Activated T-helper 9 cell treated with anti-CD3 and anti-CD28 coated beads, Interleukin-2, amount 50 U/mL, for 16 hours (primary cell): ENCODE results near the gene PLA1A.
A peak's percentile ranks its signal among the peaks of the same experiment; 100 is the strongest.
"Not testable (repeated sequence)": the region's sequence is repeated elsewhere in the genome, so short reads cannot be mapped to it uniquely, and the experiment has no call there.

Source experiments
- DNase-seq: peaks from one replicate; pipeline ENCODE4 v3.0.0-alpha.2; 2020; ENCODE audit warnings: low read depth

Gene PLA1A

DNA sequence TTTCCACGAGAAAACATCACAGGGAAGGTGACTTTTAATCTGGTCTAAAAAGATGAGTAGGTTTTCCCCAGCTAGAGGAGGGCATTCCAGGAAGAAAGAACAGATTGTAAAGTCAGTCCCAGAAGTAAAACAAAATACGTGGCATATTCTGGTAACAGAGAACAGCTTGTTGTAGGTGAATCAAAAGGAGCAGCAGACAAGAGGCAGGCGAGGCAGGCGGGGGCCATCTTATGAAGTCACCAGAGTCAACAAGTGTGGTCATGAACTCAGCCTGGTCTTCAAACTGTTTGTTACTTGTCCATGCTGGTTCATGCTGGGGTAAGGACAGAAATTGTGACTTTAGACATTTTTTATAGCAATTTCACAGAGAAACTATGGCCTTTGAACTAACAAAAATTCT is 66.7 kb downstream of the PLA1A start:
- DNase-seq, result no peak

GRCh38 chr3:119664850-119665379 is 67.2 kb downstream of the PLA1A start:
- no peak for DNase-seq

GRCh38 chr3:119665954-119666559 is 68.4 kb downstream of the PLA1A start:
- no peak for DNase-seq

DNA sequence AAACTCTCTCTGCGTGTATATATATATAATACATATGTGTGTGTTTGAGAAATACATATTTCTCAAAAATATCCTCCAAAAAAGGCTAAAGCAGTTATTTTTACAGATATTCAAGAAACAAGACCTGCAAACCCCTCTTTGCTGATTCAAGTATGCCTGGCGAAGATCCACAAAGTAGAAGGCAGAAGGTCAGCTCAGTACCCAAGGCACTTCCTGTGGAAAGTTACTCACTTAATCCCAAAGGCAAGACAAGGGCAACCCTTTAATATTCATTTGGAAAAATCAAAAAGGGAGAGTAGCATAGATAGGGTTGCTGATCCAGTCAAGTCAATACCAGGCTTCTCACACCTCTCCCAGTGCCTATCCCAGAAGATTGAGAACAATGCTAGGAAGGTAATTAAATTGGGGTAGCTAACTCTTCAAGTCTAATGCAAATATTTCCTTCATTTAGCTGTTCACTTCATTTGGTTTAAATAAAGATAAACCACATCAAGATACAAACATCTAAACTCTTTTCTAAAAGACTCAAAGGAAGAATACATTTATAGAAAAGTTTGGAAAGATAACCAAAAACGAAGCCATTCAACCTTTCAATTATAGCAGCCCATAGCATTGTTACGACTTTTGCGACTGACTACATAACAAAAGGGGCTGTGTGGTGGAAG is 72.4 kb downstream of the PLA1A start:
- no peak for DNase-seq

DNA sequence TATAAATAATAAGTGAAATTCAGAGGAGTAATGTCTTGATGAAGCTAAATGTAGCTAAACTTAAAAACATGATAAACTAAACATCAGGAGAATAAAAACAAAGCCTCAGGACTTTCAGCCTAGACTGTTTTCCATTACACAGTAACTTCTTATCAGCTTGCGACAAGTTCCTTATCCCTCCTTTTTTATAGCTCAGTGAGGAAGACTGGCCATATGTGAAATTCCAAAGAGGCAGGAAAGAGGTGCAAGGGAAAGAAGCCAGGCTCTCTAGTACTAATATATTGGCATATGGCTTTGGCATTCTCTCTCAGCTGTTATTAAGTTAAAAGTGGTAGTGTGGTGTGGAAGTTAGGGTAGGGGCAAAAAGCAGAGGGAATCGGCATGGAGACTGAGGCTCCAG is 75.1 kb downstream of the PLA1A start:
- DNase-seq, result no peak

- no peak for DNase-seq
Measured at GRCh38 chr3:119673875-119674274, 76.2 kb downstream of the PLA1A start.

DNA sequence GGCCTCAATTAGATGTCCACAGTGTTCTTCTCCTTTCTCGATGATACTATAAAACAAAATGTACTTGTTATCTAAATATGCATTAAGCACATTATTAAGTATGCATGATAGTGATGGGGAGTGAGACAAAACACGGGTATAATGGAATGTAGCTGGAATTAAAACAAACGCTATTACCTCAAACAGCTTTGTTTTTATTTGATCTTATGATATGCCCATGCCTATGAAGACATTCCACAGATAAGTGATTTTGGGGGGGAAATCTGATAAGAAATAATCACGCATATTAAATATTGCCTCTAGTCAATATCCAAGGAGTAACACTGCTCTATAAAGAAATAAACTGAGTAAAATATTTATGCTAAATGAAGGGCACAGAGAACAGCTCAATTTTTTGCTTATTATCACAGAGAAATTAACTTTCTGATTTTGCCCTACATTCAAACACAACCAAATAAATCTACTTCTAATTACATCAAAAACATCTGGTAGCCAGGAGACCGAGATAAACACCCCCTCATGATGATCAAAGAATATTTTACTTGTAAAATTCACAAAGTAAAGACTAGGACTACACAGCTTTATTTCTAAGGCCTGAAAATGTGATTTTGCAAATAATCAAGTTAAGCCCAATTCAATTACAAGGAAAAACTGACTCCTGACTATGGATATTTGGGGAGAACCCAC is 77.6 kb downstream of the PLA1A start:
- DNase-seq, result no peak

DNA sequence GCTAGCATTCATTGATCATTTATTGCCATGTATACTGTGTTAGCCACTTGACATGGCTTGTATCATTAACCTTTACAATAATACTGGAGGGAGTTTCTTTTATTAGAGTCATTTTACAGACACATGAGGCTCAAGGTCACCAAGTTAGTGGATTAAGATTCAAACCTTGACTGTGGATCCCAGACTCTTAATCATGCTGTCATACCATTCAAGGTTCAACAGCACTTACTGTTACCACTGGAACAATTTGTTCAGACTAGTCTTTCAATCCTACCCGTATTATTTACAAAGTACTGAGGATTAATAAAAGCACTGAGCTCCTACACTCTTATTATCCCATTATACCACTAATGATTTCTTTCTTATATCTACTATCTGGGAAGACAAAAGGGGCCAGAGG is 78.3 kb downstream of the PLA1A start:
- DNase-seq, result no peak

DNA sequence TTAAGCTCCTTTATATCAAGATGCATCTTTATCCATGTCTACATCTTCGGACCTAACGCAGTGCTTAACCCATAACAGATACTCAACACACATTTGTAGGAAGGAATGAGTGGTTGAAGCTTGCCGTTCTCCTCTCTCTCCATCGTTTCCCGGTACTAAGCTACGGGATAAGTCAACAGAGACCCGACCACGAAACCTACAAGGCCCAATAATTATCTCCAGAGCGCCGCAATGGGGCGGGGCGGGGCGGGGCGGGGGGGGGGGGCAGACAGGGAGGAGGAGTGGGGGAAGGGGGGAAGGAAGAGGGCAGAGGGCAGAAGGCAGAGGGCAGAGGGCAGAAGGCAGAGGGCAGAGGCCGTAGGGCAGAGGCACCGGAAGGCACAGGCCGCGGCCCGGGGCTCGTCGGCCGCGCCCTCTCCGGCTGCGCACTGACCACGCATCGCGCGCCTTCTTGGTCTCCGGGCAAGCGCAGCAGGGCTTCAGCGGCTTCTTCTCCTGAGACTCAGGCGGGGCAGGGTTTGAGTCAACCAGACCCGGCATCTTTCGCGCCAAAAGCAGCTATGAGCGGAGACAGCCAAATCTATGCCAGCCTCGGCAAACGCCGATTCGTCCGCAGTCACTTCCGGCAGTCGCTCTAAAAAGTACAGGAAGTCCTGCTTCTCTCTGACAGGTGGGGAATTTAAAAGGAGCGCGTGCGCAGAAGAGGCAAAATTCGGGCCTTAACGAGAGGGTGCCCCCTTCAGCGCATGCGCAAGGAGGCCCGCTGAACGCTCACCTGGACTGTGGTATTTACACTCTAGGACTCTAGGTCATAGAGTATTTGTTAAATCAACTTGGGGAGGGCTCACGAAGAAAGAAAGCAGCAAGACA is 79.3 kb downstream of the PLA1A start, which contains the start of gene COX17:
COX17 (minus strand) TSS at position 636 of the 870 bp plus-strand sequence; CDS start at position 540, 96 bp downstream.
- DNase-seq, result peak; percentile 92

- DNase-seq, result no peak
Measured at GRCh38 chr3:119677641-119677934, 79.9 kb downstream of the PLA1A start.

DNA sequence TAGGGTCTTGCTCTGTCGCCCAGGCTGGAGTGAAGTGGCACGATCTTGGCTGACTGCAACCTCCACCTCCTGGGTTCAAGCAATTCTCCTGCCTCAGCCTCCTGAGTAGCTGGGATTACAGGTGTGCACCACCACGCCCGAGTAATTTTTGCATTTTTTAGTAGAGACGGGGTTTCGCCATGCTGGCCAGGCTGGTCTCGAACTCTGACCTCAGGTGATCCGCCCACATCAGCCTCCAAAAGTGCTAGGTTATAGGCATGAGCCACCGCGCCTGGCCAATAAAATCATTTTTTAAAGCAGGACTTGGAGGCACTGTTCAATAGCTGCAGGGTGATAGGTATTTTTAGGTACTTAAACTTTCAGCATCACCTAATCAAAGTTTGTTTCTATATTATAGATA is 80.5 kb downstream of the PLA1A start:
- DNase-seq, result not testable (repeated sequence)
